Mesendoderm (in vitro differentiated cells): ENCODE data around the gene CD7.
A peak's percentile ranks its signal among the peaks of the same experiment; 100 is the strongest.

Experiments
- DNase-seq: peaks from one replicate; pipeline ENCODE4 v3.0.0; 2013
- H2AK5ac ChIP-seq: 2 replicates; pipeline ENCODE4 v1.6.1; 2013; ENCODE audit warnings: low read length, inconsistent platforms
- H2BK120ac ChIP-seq: 2 replicates; pipeline ENCODE4 v1.6.1; 2013; ENCODE audit warnings: low read depth, mild to moderate bottlenecking, low read length, moderate library complexity, mixed read lengths
- H2BK15ac ChIP-seq: replicated peaks from 2 replicates; pipeline ENCODE4 v1.6.1; 2013; ENCODE audit warnings: low read depth, mild to moderate bottlenecking, moderate library complexity
- H2BK5ac ChIP-seq: 2 replicates; pipeline ENCODE4 v1.6.1; 2013; ENCODE audit warnings: low read length, inconsistent platforms
- H3K18ac ChIP-seq: 2 replicates; pipeline ENCODE4 v1.6.1; 2013; ENCODE audit warnings: mild to moderate bottlenecking, low read length, mixed read lengths
- H3K23ac ChIP-seq: one replicate; pipeline ENCODE4 v1.6.1; 2013; ENCODE audit warnings: low read length
- H3K27ac ChIP-seq: 2 replicates; pipeline ENCODE4 v1.5.1; 2013; ENCODE audit warnings: low read depth, mild to moderate bottlenecking, inconsistent platforms, low read length, moderate library complexity
- H3K27me3 ChIP-seq: 2 replicates; pipeline ENCODE4 v1.6.1; 2013; ENCODE audit warnings: low read length, control low read depth, mild to moderate bottlenecking, inconsistent platforms; ENCODE audit not compliant: insufficient read depth, poor library complexity
- H3K36me3 ChIP-seq: 2 replicates; pipeline ENCODE4 v1.6.1; 2013; ENCODE audit warnings: low read length, inconsistent platforms; ENCODE audit not compliant: control insufficient read depth, insufficient read depth
- H3K4ac ChIP-seq: one replicate; pipeline ENCODE4 v1.6.1; 2013; ENCODE audit warnings: low read depth, mild to moderate bottlenecking, low read length, moderate library complexity
- H3K4me1 ChIP-seq: 2 replicates; pipeline ENCODE4 v1.6.1; 2013; ENCODE audit warnings: low read depth, low read length, inconsistent platforms; ENCODE audit not compliant: control insufficient read depth
- H3K4me2 ChIP-seq: 2 replicates; pipeline ENCODE4 v1.6.1; 2013; ENCODE audit warnings: low read length
- H3K4me3 ChIP-seq: 2 replicates; pipeline ENCODE4 v1.5.1; 2013; ENCODE audit warnings: mild to moderate bottlenecking, low read length
- H3K56ac ChIP-seq: one replicate; pipeline ENCODE4 v1.6.1; 2013; ENCODE audit warnings: low read length
- H3K79me1 ChIP-seq: 2 replicates; pipeline ENCODE4 v1.6.1; 2013; ENCODE audit warnings: low read length, inconsistent platforms
- H3K79me2 ChIP-seq: 2 replicates; pipeline ENCODE4 v1.6.1; 2013; ENCODE audit warnings: mild to moderate bottlenecking, low read length; ENCODE audit not compliant: control insufficient read depth, insufficient read depth
- H3K9ac ChIP-seq: 2 replicates; pipeline ENCODE4 v1.6.1; 2013; ENCODE audit warnings: low read length, inconsistent platforms
- H4K5ac ChIP-seq: one replicate; pipeline ENCODE4 v1.6.1; 2013; ENCODE audit warnings: low read length
- H4K8ac ChIP-seq: one replicate; pipeline ENCODE4 v1.6.1; 2013; ENCODE audit warnings: low read depth, mild to moderate bottlenecking, control low read depth, low read length, moderate library complexity
- WGBS: extraction: QIAGEN DNeasy Blood & Tissue Kit; methylation state at CpG from one replicate; pipeline ENCODE4 v1.1.7; 2013; ENCODE audit warnings: low lambda C conversion rate, missing lambda C conversion rate; ENCODE audit not compliant: insufficient coverage; ENCODE audit errors: extremely low coverage; 5-methylcytosine and 5-hydroxymethylcytosine counted together

The CD7 gene

GRCh38 chr17:82292251-82293154 is 24.9 kb downstream of the CD7 start:
- Histone ChIP-seq H3K4ac (peak overlapping the region; percentile 74), H3K4me2 (peak overlapping the region; percentile 70), H4K5ac (no peak overlapping the region), H3K79me2 (no peaks in the 10 kb centered on the region), H2BK120ac (no peak overlapping the region), H4K8ac (no peak overlapping the region), H3K23ac (no peak overlapping the region), H3K4me3 (peak overlapping the region; percentile 76), H3K27ac (peak overlapping the region; percentile 95), H2AK5ac (no peak overlapping the region), H3K18ac (peak overlapping the region; percentile 75), H2BK15ac (no peak overlapping the region), H3K56ac (peak overlapping the region; percentile 92), H3K79me1 (no peaks in the 10 kb centered on the region), H3K27me3 (no peaks in the 10 kb centered on the region), H3K9ac (peak overlapping the region; percentile 93), H3K4me1 (no peaks in the 10 kb centered on the region), H3K36me3 (no peaks in the 10 kb centered on the region), H2BK5ac (peak overlapping the region; percentile 69)
- no CpG with 5 or more reads among the region's 86 CpGs for WGBS
- peak; percentile 99 for DNase-seq

GRCh38 chr17:82291582-82292250 is 25.7 kb downstream of the CD7 start:
- Histone ChIP-seq H4K8ac (no peak overlapping the region), H4K5ac (no peak overlapping the region), H3K36me3 (no peaks in the 10 kb centered on the region), H3K4me3 (no peak overlapping the region), H3K4me2 (peak overlapping the region; percentile 70), H2AK5ac (no peak overlapping the region), H3K27me3 (no peaks in the 10 kb centered on the region), H3K9ac (peak overlapping the region; percentile 64), H2BK15ac (no peak overlapping the region), H2BK5ac (no peak overlapping the region), H3K23ac (no peak overlapping the region), H3K56ac (peak overlapping the region; percentile 75), H3K4me1 (no peaks in the 10 kb centered on the region), H3K79me2 (no peaks in the 10 kb centered on the region), H3K4ac (peak overlapping the region; percentile 46), H3K79me1 (no peaks in the 10 kb centered on the region), H2BK120ac (no peak overlapping the region), H3K27ac (no peak overlapping the region), H3K18ac (no peak overlapping the region)
- no CpG with 5 or more reads among the region's 19 CpGs for whole genome bisulfite sequencing
- DNase-seq, result no peak

GRCh38 chr17:82287868-82288801 is 29.3 kb downstream of the CD7 start:
- no CpG with 5 or more reads among the region's 19 CpGs for WGBS
- Histone ChIP-seq H3K4me2 (no peak overlapping the region), H2AK5ac (no peak overlapping the region), H2BK120ac (no peak overlapping the region), H3K18ac (no peak overlapping the region), H4K8ac (no peak overlapping the region), H3K79me1 (no peaks in the 10 kb centered on the region), H3K4me3 (no peak overlapping the region), H2BK5ac (no peak overlapping the region), H3K4me1 (no peaks in the 10 kb centered on the region), H3K4ac (no peak overlapping the region), H3K79me2 (no peaks in the 10 kb centered on the region), H4K5ac (no peak overlapping the region), H3K27me3 (no peaks in the 10 kb centered on the region), H3K27ac (no peak overlapping the region), H3K23ac (no peak overlapping the region), H3K36me3 (no peaks in the 10 kb centered on the region), H3K9ac (no peak overlapping the region), H2BK15ac (no peak overlapping the region), H3K56ac (no peak overlapping the region)
- DNase-seq, result no peak

- Histone ChIP-seq H3K4me1 (no peaks in the 10 kb centered on the region), H2AK5ac (no peak overlapping the region), H3K4me2 (no peak overlapping the region), H3K79me2 (no peaks in the 10 kb centered on the region), H3K9ac (no peak overlapping the region), H3K4ac (no peak overlapping the region), H3K27ac (no peak overlapping the region), H2BK120ac (no peak overlapping the region), H3K23ac (no peak overlapping the region), H3K27me3 (no peaks in the 10 kb centered on the region), H4K8ac (no peak overlapping the region), H3K56ac (no peak overlapping the region), H2BK15ac (no peak overlapping the region), H4K5ac (no peak overlapping the region), H3K18ac (no peak overlapping the region), H3K79me1 (no peaks in the 10 kb centered on the region), H2BK5ac (no peak overlapping the region), H3K36me3 (no peaks in the 10 kb centered on the region), H3K4me3 (no peak overlapping the region)
- WGBS, result no CpG with 5 or more reads among the region's 9 CpGs
- DNase-seq, result no peak
These were observed 30.2 kb downstream of the CD7 start for GRCh38 chr17:82287013-82287867.

- no peaks in the 10 kb centered on the region for H3K36me3 ChIP-seq
These were observed 32.3 kb downstream of the CD7 start for GRCh38 chr17:82285141-82285540.

More at GRCh38 chr17:82285141-82285540, 32.3 kb downstream of the CD7 start:
- no peak overlapping the region for H4K8ac ChIP-seq
- H3K18ac ChIP-seq, result no peak overlapping the region
- no peak overlapping the region for H2AK5ac ChIP-seq
- no peak overlapping the region for H3K27ac ChIP-seq
- H3K4me3 ChIP-seq, result no peak overlapping the region
- no peak overlapping the region for H2BK5ac ChIP-seq
- no peak for DNase-seq
- H4K5ac ChIP-seq, result no peak overlapping the region
- H3K23ac ChIP-seq, result no peak overlapping the region
- no peak overlapping the region for H2BK120ac ChIP-seq
- no peak overlapping the region for H3K9ac ChIP-seq
- no peak overlapping the region for H3K56ac ChIP-seq
- no peaks in the 10 kb centered on the region for H3K79me2 ChIP-seq
- no peak overlapping the region for H3K4me2 ChIP-seq
- H3K4me1 ChIP-seq, result no peaks in the 10 kb centered on the region
- no peaks in the 10 kb centered on the region for H3K27me3 ChIP-seq
- no peaks in the 10 kb centered on the region for H3K79me1 ChIP-seq
- no CpG with 5 or more reads among the region's 8 CpGs for WGBS
- H2BK15ac ChIP-seq, result no peak overlapping the region
- H3K4ac ChIP-seq, result no peak overlapping the region
